Activated CD4-positive, alpha-beta T cell treated with anti-CD3 and anti-CD28 coated beads for 36 hours (primary cell): ENCODE measurements around the gene KCNJ13. TPM values are rescaled to one million over a fixed set of nuclear protein-coding genes. Genes with fewer than 3 reads are reported as not detected.
A peak's percentile ranks its signal among the peaks of the same experiment; 100 is the strongest.
"Not testable (repeated sequence)": the region's sequence is repeated elsewhere in the genome, so short reads cannot be mapped to it uniquely, and the experiment has no call there.

Experiments
- ATAC-seq: fragments of 200-7000 bp; cut with Tn5 transposase; one replicate; pipeline ENCODE4 v1.10.0; 2021; ENCODE audit warnings: mild to moderate bottlenecking, moderate library complexity
- CTCF ChIA-PET: fragments of 350-600 bp; sonication (Branson Sonifier 250); formaldehyde crosslinking; loops from one replicate; lab custom pipeline; 2021; ENCODE audit warnings: antibody characterized with exemption; lab: Charles Lee
- POLR2A ChIA-PET: fragments of 350-600 bp; sonication (Branson Sonifier 250); formaldehyde crosslinking; loops from one replicate; lab custom pipeline; 2021; ENCODE audit warnings: antibody characterized with exemption, inconsistent platforms; lab: Charles Lee
- DNase-seq: peaks from one replicate; pipeline ENCODE4 v3.0.0-alpha.2; 2020
- H3K27ac Mint-ChIP-seq: one replicate; pipeline ENCODE4 v1.8.0; 2021; ENCODE audit warnings: mixed read lengths
- H3K27me3 Mint-ChIP-seq: one replicate; pipeline ENCODE4 v1.8.0; 2021; ENCODE audit warnings: mixed read lengths
- H3K36me3 Mint-ChIP-seq: one replicate; pipeline ENCODE4 v1.8.0; 2021; ENCODE audit warnings: low read depth, mixed read lengths
- H3K4me1 Mint-ChIP-seq: one replicate; pipeline ENCODE4 v1.8.0; 2021; ENCODE audit warnings: mixed read lengths
- H3K4me3 Mint-ChIP-seq: one replicate; pipeline ENCODE4 v1.8.0; 2021; ENCODE audit warnings: mild to moderate bottlenecking, moderate library complexity, mixed read lengths
- H3K9me3 Mint-ChIP-seq: one replicate; pipeline ENCODE4 v1.8.0; 2021; ENCODE audit warnings: low read depth, mixed read lengths
- intact Hi-C, 2 experiments: fragments of 100-400 bp; cut with DNase I in 1 of 2; cut with micrococcal nuclease in 1 of 2; formaldehyde crosslinking; loops; one replicate each; pipeline versions ENCODE4 v1.14.2 to v1.15.1; 2022 to 2024; cut with DNase I, micrococcal nuclease
- total RNA-seq, 2 experiments: library from RNA; stranded (reverse); gene quantifications; one replicate each; pipeline ENCODE4 v1.2.3, GENCODE V29; 2021

The KCNJ13 gene
- total RNA-seq, 2 experiments from 2014 or later, result not detected

DNA sequence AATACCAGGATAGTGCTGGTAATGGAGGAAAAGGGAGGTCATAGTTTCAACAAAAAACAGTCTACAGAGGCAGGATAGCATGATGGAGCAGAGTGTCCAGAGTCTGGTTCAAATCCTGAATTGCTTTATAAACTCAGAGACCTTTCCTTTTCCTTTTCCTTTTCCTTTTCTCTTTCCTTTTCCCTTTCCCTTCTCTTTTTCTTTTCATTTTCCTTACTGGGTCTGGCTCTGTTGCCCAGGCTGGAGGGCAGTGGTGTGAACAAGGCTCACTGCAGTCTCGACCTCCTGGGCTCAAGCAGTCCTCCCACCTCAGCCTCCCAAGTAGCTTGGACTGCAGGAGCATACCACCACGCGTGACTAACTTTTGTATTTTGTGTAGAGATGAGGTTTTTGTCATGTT is 47.6 kb downstream of the KCNJ13 start:
- H3K36me3 Mint-ChIP-seq, result peaks cover 38% of the 10 kb centered on the region
- ChIA-PET POLR2A (interaction anchor here (0.7 kb wide), 1 partner anchor 13 kb away, joined by 3 read pairs; no protein-coding TSS in a partner anchor), CTCF (interaction anchor here (0.9 kb wide), 1 partner anchor 13 kb away, joined by 3 read pairs; no protein-coding TSS in a partner anchor)
- DNase-seq, result no peak
- peaks cover 3% of the 10 kb centered on the region for H3K4me1 Mint-ChIP-seq
- ATAC-seq, result no peak
- H3K27me3 Mint-ChIP-seq, result no peaks in the 10 kb centered on the region
- H3K27ac Mint-ChIP-seq, result no peak overlapping the region
- intact Hi-C loops, result no loop called here
- H3K4me3 Mint-ChIP-seq, result no peak overlapping the region
- no peaks in the 10 kb centered on the region for H3K9me3 Mint-ChIP-seq

DNA sequence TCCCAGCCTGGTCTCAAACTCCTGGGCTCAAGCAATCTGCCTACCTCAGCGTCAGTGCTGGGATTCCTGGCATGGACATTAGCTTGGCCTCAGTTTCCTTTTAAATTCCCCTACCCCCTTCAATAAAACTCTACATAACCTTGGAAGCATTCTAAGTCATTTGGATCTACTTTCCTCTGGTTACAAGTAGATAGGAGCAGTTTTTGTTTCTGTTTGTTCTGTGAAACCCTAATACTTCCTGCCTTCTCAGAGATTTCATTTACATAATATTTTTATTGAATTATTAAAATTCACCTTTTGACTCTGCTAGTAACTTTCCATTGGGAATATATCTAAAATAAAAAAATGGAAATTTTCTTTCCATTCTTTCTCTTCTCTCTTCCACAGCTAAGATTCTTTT is 53.3 kb downstream of the KCNJ13 start:
- Mint-ChIP-seq H3K9me3 (no peaks in the 10 kb centered on the region), H3K4me1 (peaks cover 19% of the 10 kb centered on the region), H3K4me3 (no peak overlapping the region), H3K36me3 (peaks cover 51% of the 10 kb centered on the region), H3K27me3 (no peaks in the 10 kb centered on the region), H3K27ac (no peak overlapping the region)
- no peak for DNase-seq
- CTCF ChIA-PET, result interaction anchor here (1.0 kb wide), 1 partner anchor 283 kb away, joined by 3 read pairs; no protein-coding TSS in a partner anchor
- POLR2A ChIA-PET, result no interaction called here
- ATAC-seq, result no peak
- intact Hi-C loops, result no loop called here

DNA sequence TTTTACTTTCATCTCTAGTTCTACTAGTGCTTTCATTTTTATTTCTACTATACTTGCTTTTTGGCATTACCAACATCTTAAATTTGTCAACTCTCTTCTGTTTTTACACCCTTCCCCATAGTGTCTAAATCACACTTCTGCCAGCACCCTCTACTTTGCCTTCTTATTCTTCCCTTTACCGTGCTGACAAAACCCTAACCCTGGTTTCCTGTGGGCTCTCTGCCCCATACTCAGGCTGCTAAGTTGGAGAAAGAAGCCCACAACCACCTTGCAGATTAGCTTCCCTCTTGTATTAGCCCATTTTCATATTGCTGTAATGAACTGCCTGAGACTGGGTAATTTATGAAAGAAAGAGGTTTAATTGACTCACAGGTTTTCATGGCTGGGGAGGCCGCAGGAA is 54.5 kb downstream of the KCNJ13 start:
- Mint-ChIP-seq H3K27me3 (no peaks in the 10 kb centered on the region), H3K27ac (peak overlapping the region; percentile 63), H3K9me3 (peaks cover 4% of the 10 kb centered on the region), H3K4me1 (peaks cover 19% of the 10 kb centered on the region), H3K36me3 (peaks cover 50% of the 10 kb centered on the region), H3K4me3 (no peak overlapping the region)
- ATAC-seq (no peak), DNase-seq (no peak)
- POLR2A ChIA-PET, result no interaction called here
- CTCF ChIA-PET, result interaction anchor here (0.8 to 1.0 kb wide), 2 partner anchors 282 to 331 kb away, joined by 3 read pairs; no protein-coding TSS in a partner anchor
- intact Hi-C loops, result no loop called here

DNA sequence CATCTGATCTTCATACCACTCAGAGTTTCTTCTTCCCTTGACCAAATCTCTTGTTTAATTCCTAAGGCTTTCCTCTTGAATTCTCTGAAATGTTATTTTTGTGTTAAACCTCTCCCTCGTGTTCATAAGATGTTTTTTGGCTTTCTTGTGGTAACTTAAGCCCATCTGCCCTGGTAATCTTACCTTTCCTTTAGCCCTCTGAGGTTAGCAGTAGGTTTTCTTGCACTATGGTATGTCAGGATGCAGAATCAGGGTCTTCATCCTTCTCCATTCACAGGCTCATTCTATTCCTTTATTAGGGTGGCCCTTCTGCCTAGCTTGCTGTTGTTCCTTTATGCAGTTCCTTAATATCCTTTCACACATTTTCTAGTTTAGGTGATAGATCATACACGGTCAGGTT is 55.1 kb downstream of the KCNJ13 start:
- DNase-seq, result no peak
- Mint-ChIP-seq H3K4me3 (no peak overlapping the region), H3K9me3 (peaks cover 4% of the 10 kb centered on the region), H3K36me3 (peaks cover 53% of the 10 kb centered on the region), H3K4me1 (peaks cover 19% of the 10 kb centered on the region), H3K27me3 (no peaks in the 10 kb centered on the region), H3K27ac (peak overlapping the region; percentile 40)
- POLR2A ChIA-PET, result no interaction called here
- CTCF ChIA-PET, result no interaction called here
- ATAC-seq, result no peak
- intact Hi-C loops, result no loop called here

DNA sequence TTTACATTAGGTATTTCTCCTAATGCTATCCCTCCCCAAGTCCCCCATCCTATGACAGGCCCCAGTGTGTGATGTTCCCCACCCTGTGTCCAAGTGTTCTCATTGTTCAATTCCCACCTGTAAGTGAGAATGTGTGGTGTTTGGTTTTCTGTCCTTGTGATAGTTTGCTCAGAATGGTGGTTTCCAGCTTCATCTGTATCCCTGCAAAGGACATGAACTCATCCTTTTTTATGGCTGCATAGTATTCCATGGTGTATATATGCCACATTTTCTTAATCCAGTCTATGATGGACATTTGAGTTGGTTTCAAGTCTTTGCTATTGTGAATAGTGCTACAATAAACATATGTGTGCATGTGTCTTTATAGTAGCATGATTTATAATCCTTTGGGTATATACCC is 56.3 kb downstream of the KCNJ13 start:
- POLR2A ChIA-PET, result not testable (repeated sequence)
- CTCF ChIA-PET, result interaction anchor here (0.6 kb wide), 1 partner anchor 489 kb away, joined by 4 read pairs; no protein-coding TSS in a partner anchor
- peaks cover 50% of the 10 kb centered on the region for H3K36me3 Mint-ChIP-seq

More for the DNA sequence above, 56.3 kb downstream of the KCNJ13 start:
- H3K9me3 Mint-ChIP-seq, intact Hi-C loops, H3K4me3 Mint-ChIP-seq, H3K27ac Mint-ChIP-seq, DNase-seq, H3K27me3 Mint-ChIP-seq, ATAC-seq: not testable (repeated sequence)
- H3K4me1 Mint-ChIP-seq, result peaks cover 24% of the 10 kb centered on the region

Other genes with a start within 250 kb of the KCNJ13 start
- not detected for gene CHRNG, start 236.9 kb downstream of the KCNJ13 start, total RNA-seq
- 1 to 10 TPM; 7.6 to 7.9 TPM for gene TIGD1, start 226.0 kb downstream of the KCNJ13 start, total RNA-seq
- gene EIF4E2, start 225.9 kb downstream of the KCNJ13 start, total RNA-seq, result 10 to 100 TPM; 57.0 to 68.0 TPM
- gene EFHD1, start 143.0 kb downstream of the KCNJ13 start, total RNA-seq, result under 1 TPM in 1 of 2 experiments, not detected in 1; 0.23 TPM
- gene GIGYF2, start 79.2 kb downstream of the KCNJ13 start, total RNA-seq, result 10 to 100 TPM; 51.1 to 51.9 TPM
- 1 to 10 TPM in 1 of 2 experiments, under 1 TPM in 1; 0.87 to 2.1 TPM for gene SNORC, start 93.7 kb upstream of the KCNJ13 start, total RNA-seq
- gene NGEF, start 236.7 kb upstream of the KCNJ13 start, total RNA-seq, result 1 to 10 TPM; 1.5 to 2.0 TPM